ENCODE results near the gene EPO.

Gene EPO

GRCh38 chr7:100705320-100705752 is 14.9 kb upstream of the EPO start:
- no peak for TF ChIP-seq ZFP30 (CRISPR knock-in tag; IDR thresholded peaks at IDR 0.05)
- TF ChIP-seq CREB5 (CRISPR knock-in tag; IDR thresholded peaks at IDR 0.05; ENCODE audit: low read depth): no peak
- TF ChIP-seq PATZ1 (CRISPR knock-in tag; IDR thresholded peaks at IDR 0.05; ENCODE audit: borderline replicate concordance): no peak
- TF ChIP-seq ZNF70 (CRISPR knock-in tag; IDR thresholded peaks at IDR 0.05): peak; percentile 9; the same call in 1 of the 2 replicates
- ATAC-seq: peak; percentile 87

- ATAC-seq: peak; percentile 92
- TF ChIP-seq CREB5 (CRISPR knock-in tag; IDR thresholded peaks at IDR 0.05; ENCODE audit: low read depth) (no peak), POU6F1 (CRISPR knock-in tag; IDR thresholded peaks at IDR 0.05; ENCODE audit: borderline replicate concordance, low read depth) (no peak), ZNF8 (CRISPR knock-in tag; IDR thresholded peaks at IDR 0.05) (no peak), TOX (CRISPR knock-in tag; IDR thresholded peaks at IDR 0.05; ENCODE audit: borderline replicate concordance) (no peak), CSDC2 (CRISPR knock-in tag; IDR thresholded peaks at IDR 0.05) (no peak), SNAI2 (CRISPR knock-in tag; IDR thresholded peaks at IDR 0.05) (no peak), ARNTL (CRISPR knock-in tag; IDR thresholded peaks at IDR 0.05; ENCODE audit: borderline replicate concordance, low read depth) (no peak), ZNF565 (CRISPR knock-in tag; conservative IDR thresholded peaks at IDR 0.05; ENCODE audit: low read depth) (no peak), TCF4 (CRISPR knock-in tag; IDR thresholded peaks at IDR 0.05; ENCODE audit: borderline replicate concordance) (no peak), GLIS3 (CRISPR knock-in tag; IDR thresholded peaks at IDR 0.05) (no peak), CSRNP3 (CRISPR knock-in tag; IDR thresholded peaks at IDR 0.05) (no peak), TSHZ2 (CRISPR knock-in tag; IDR thresholded peaks at IDR 0.05) (no peak), ZFP30 (CRISPR knock-in tag; IDR thresholded peaks at IDR 0.05) (no peak), ISL1 (CRISPR knock-in tag; IDR thresholded peaks at IDR 0.05) (no peak), BACH2 (CRISPR knock-in tag; IDR thresholded peaks at IDR 0.05; ENCODE audit: borderline replicate concordance) (no peak)
Measured at GRCh38 chr7:100705753-100706671, 14.3 kb upstream of the EPO start, which contains the start of gene POP7. TSS of gene POP7 (plus strand) at chr7:100706121. CDS start at chr7:100706831, 710 bp downstream.

All from SK-N-SH treated with all-trans-retinoic acid at 6 μM for 48 hours (cell line).